GM12878 (cell line): ENCODE results near the gene ARCN1. TPM values are rescaled to one million over a fixed set of nuclear protein-coding genes. Genes with fewer than 3 reads are reported as not detected.
A peak's percentile ranks its signal among the peaks of the same experiment; 100 is the strongest.

Source experiments
- ATAC-seq: fragments of 200-7000 bp; cut with Tn5 transposase; 3 replicates; pipeline ENCODE4 v1.9.1; 2020; ENCODE audit warnings: mild to moderate bottlenecking, moderate library complexity
- Bru-seq: library from RNA; stranded (reverse); fragments of 400-500 nt; gene quantifications from one replicate; lab custom pipeline; 2021; lab: Mats Ljungman, UMichigan
- BruChase-seq, 2 experiments: library from RNA; stranded (reverse); fragments of 400-500 nt; gene quantifications; one replicate each; lab custom pipeline; 2021; lab: Mats Ljungman, UMichigan
- BruUV-seq: library from RNA; stranded (reverse); fragments of 400-500 nt; replicated peaks from 2 replicates; lab custom pipeline; 2021; lab: Mats Ljungman, UMichigan
- CTCF ChIA-PET: fragments of 300-600 bp; sonication (Branson Sonifier 250); formaldehyde crosslinking; extraction: SDS; loops from one replicate; lab custom pipeline; 2021; ENCODE audit warnings: inconsistent platforms; lab: Yijun Ruan, JAX
- POLR2A ChIA-PET: fragments of 350-600 bp; formaldehyde crosslinking; extraction: SDS; loops from one replicate; lab custom pipeline; 2021; ENCODE audit warnings: inconsistent platforms; lab: Charles Lee
- RAD21 ChIA-PET: fragments of 300-600 bp; sonication (Branson Sonifier 250); formaldehyde crosslinking; loops from one replicate; lab custom pipeline; 2023; ENCODE audit warnings: antibody characterized with exemption; ENCODE audit not compliant: unreplicated experiment; lab: Charles Lee
- SMC1A ChIA-PET: fragments of 300-600 bp; sonication (Branson Sonifier 250); formaldehyde crosslinking; loops from one replicate; lab custom pipeline; 2023; ENCODE audit not compliant: unreplicated experiment, uncharacterized antibody; lab: Charles Lee
- DNase-seq: peaks from one replicate; pipeline ENCODE4 v3.0.0-alpha.2; 2011; ENCODE audit warnings: low read depth, low spot score
- FAIRE-seq: peaks from 3 replicates; lab custom pipeline; 2011; peaks lifted over from hg19 to GRCh38; lab: Jason Lieb, UNC
- H2AFZ ChIP-seq: 2 replicates; pipeline ENCODE4 v1.6.0; 2011; ENCODE audit warnings: low read depth, low read length, control low read depth; ENCODE audit not compliant: control insufficient read depth
- H3K27ac ChIP-seq: 2 replicates; pipeline ENCODE4 v1.5.1; 2011; ENCODE audit warnings: control low read depth; ENCODE audit not compliant: control insufficient read depth, insufficient read depth
- H3K27me3 ChIP-seq, 2 experiments: replicated peaks in 1 of 2; 2 replicates each; pipeline versions ENCODE4 v1.6.0 to v1.6.1; 2011; ENCODE audit warnings: low read length in 1 of 2; ENCODE audit not compliant: control insufficient read depth in 2 of 2, insufficient read depth in 2 of 2
- H3K36me3 ChIP-seq, 2 experiments: 2 replicates each; pipeline ENCODE4 v1.5.1; 2011; ENCODE audit warnings: low read length in 1 of 2; ENCODE audit not compliant: control insufficient read depth in 2 of 2, insufficient read depth in 2 of 2
- H3K4me1 ChIP-seq: 2 replicates; pipeline ENCODE4 v1.6.1; 2011; ENCODE audit warnings: mild to moderate bottlenecking, low read length, moderate library complexity, mixed read lengths; ENCODE audit not compliant: control insufficient read depth, insufficient read depth
- H3K4me2 ChIP-seq: 2 replicates; pipeline ENCODE4 v1.6.0; 2011; ENCODE audit warnings: control low read depth; ENCODE audit not compliant: control insufficient read depth, insufficient read depth
- H3K4me3 ChIP-seq: fragments of 200-600 bp; sonication (generic); 2 replicates; pipeline ENCODE4 v1.5.1; 2016
- H3K79me2 ChIP-seq: 2 replicates; pipeline ENCODE4 v1.6.0; 2011; ENCODE audit warnings: low read length; ENCODE audit not compliant: control insufficient read depth, insufficient read depth
- H3K9ac ChIP-seq: 2 replicates; pipeline ENCODE4 v1.8.0; 2011; ENCODE audit warnings: low read length, control low read depth, mixed read lengths; ENCODE audit not compliant: control insufficient read depth, insufficient read depth
- H3K9me3 ChIP-seq: replicated peaks from 3 replicates; pipeline ENCODE4 v1.5.1; 2011; ENCODE audit warnings: mild to moderate bottlenecking, low read length; ENCODE audit not compliant: control insufficient read depth, insufficient read depth
- H4K20me1 ChIP-seq: 2 replicates; pipeline ENCODE4 v1.6.0; 2011; ENCODE audit not compliant: control insufficient read depth, insufficient read depth
- BCL11A ChIP-seq: IDR thresholded peaks from 2 replicates; pipeline ENCODE4 v1.6.1; 2011; ENCODE audit warnings: low read depth, low read length
- CBFB ChIP-seq: IDR thresholded peaks from 2 replicates; pipeline ENCODE4 v1.6.1; 2016; ENCODE audit warnings: antibody characterized with exemption, low read depth
- CEBPB ChIP-seq, 2 experiments: fragments of 150-350 bp in 1 of 2; IDR thresholded peaks; 2 replicates each; pipeline ENCODE4 v1.6.1; 2012 to 2014; ENCODE audit warnings: low read depth in 2 of 2, low read length in 2 of 2, borderline replicate concordance in 1 of 2, inconsistent platforms in 1 of 2
- CHD2 ChIP-seq: IDR thresholded peaks from 2 replicates; pipeline ENCODE4 v1.6.1; 2011; ENCODE audit warnings: low read depth, low read length, improper control_type of control experiment, borderline replicate concordance
- CREM ChIP-seq: IDR thresholded peaks from 2 replicates; pipeline ENCODE4 v1.6.1; 2014; ENCODE audit warnings: antibody characterized with exemption, low read depth
- KAT2A ChIP-seq: conservative IDR thresholded peaks from 2 replicates; pipeline ENCODE4 v1.6.1; 2011; ENCODE audit warnings: low read depth, low read length; ENCODE audit not compliant: control insufficient read depth
- RFX5 ChIP-seq: IDR thresholded peaks from 2 replicates; pipeline ENCODE4 v1.6.1; 2011; ENCODE audit warnings: low read depth, low read length, improper control_type of control experiment
- RUNX3 ChIP-seq: IDR thresholded peaks from 2 replicates; pipeline ENCODE4 v1.6.1; 2012; ENCODE audit warnings: low read length, inconsistent platforms
- SREBF1 ChIP-seq: IDR thresholded peaks from 2 replicates; pipeline ENCODE4 v1.6.1; 2012; ENCODE audit warnings: mild to moderate bottlenecking, low read length
- SUPT20H ChIP-seq: IDR thresholded peaks from 2 replicates; pipeline ENCODE4 v1.6.1; 2011; ENCODE audit warnings: low read depth, mild to moderate bottlenecking, low read length, moderate library complexity, borderline replicate concordance; ENCODE audit not compliant: control insufficient read depth
- TCF3 ChIP-seq: IDR thresholded peaks from 2 replicates; pipeline ENCODE4 v1.6.1; 2012; ENCODE audit warnings: low read depth, mild to moderate bottlenecking, low read length, borderline replicate concordance; ENCODE audit not compliant: insufficient read depth
- WGBS: methylation state at CpG from one replicate; pipeline ENCODE4 v1.1.6; 2016; ENCODE audit warnings: low lambda C conversion rate; ENCODE audit not compliant: insufficient replicate concordance, insufficient coverage; ENCODE audit errors: missing lambda C conversion rate; 5-methylcytosine and 5-hydroxymethylcytosine counted together
- in situ Hi-C: fragments of 300-500 bp; cut with MboI; formaldehyde crosslinking; loops from 9 replicates; pipeline ENCODE4 v1.14.3; 2018; ENCODE audit warnings: mixed read lengths
- intact Hi-C: fragments of 100-400 bp; cut with micrococcal nuclease; formaldehyde crosslinking; loops from one replicate; pipeline ENCODE4 v1.14.2; 2022; ENCODE audit not compliant: unreplicated experiment
- long read RNA-seq, 2 experiments: library from polyadenylated mRNA; unstranded; transcript quantifications; one replicate each; pipeline ENCODE4 v2.0.0, GENCODE V29; 2019 to 2020
- polyA minus RNA-seq, 3 experiments: library from RNA; depleted of rRNA, polyadenylated mRNA; stranded (reverse); fragments of >200 nt; gene quantifications; 2 replicates each; pipeline ENCODE4 v1.2.3, GENCODE V29; 2011
- polyA plus RNA-seq, 11 experiments: library from polyadenylated mRNA; depleted of rRNA in 4 of 11; unstranded in 6 of 11; stranded (reverse) in 5 of 11; fragments of >200 nt; fragmentation: Nextera tagmentation in 4 of 11; fragmentation: Illumina TruSeq in 1 of 11; extraction: Ambion mirVana in 4 of 11; extraction: Trizol in 1 of 11; gene quantifications; 1 replicate in 1 of 11; 2 replicates in 10 of 11; pipeline versions ENCODE4 v1.2.1 to v1.2.3, GENCODE V29; 2011 to 2016; ENCODE audit warnings: inconsistent platforms in 2 of 11, missing spikeins in 2 of 11, low read depth in 1 of 11
- total RNA-seq, 4 experiments: library from RNA; depleted of rRNA in 3 of 4; stranded (reverse); fragments of >200 nt in 3 of 4; fragmentation: Illumina TruSeq in 1 of 4; extraction: Trizol in 1 of 4; gene quantifications; 2 replicates each; pipeline versions ENCODE4 v1.2.1 to v1.2.3, GENCODE V29; 2013 to 2021
- TF ChIP-seq, protein P1 (sequence below): IDR thresholded peaks from 2 replicates; pipeline ENCODE4 v1.6.1; 2011; ENCODE audit warnings: low read depth, low read length, improper control_type of control experiment, borderline replicate concordance
- TF ChIP-seq, protein P2 (sequence below): fragments of 450-650 bp; formaldehyde crosslinking; IDR thresholded peaks from 2 replicates; pipeline ENCODE4 v1.5.0; 2022; ENCODE audit warnings: mild to moderate bottlenecking, missing genetic modification characterization

ARCN1 gene
- 40.2 and 41.9 TPM in 2 replicates for total RNA-seq (2013; cell fraction: nucleolus; rRNA removed)
- total RNA-seq (2014; rRNA removed) (72.6 and 79.6 TPM in 2 replicates), total RNA-seq (2014; rRNA removed; fragmentation: Illumina TruSeq; extraction: Trizol) (88.9 and 99.6 TPM in 2 replicates), total RNA-seq (2021) (116 and 118 TPM in 2 replicates), polyA plus RNA-seq (2011; rRNA removed) (172 and 177 TPM in 2 replicates), polyA plus RNA-seq (2014; fragmentation: Illumina TruSeq; extraction: Trizol) (152 and 180 TPM in 2 replicates), polyA plus RNA-seq (2014; fragmentation: Nextera tagmentation; extraction: Ambion mirVana) (10 to 100 TPM; 33.3 to 47.4 TPM), polyA plus RNA-seq (2014; rRNA removed) (90.3 and 103 TPM in 2 replicates), polyA plus RNA-seq (2016; fragmentation: Nextera tagmentation; extraction: Ambion mirVana) (100 to 1,000 TPM; 109 to 114 TPM), polyA minus RNA-seq (2011; rRNA and poly(A)+ RNA removed) (132 and 165 TPM in 2 replicates), Bru-seq, nascent RNA (percentile 94 among the genes with signal in this experiment), BruChase-seq, experiment 1, labeled RNA remaining after a 6-hour chase (percentile 97 among the genes with signal in this experiment), BruChase-seq, experiment 2, labeled RNA remaining after a 2-hour chase (percentile 97 among the genes with signal in this experiment)
- 77.4 TPM for polyA plus RNA-seq (2011; ENCODE audit: low read depth)
- 133 and 164 TPM in 2 replicates for polyA plus RNA-seq (2011; cell fraction: cytosol; rRNA removed)
- 34.7 and 45.2 TPM in 2 replicates for polyA plus RNA-seq (2011; cell fraction: nucleus; rRNA removed)
- 84.9 and 97.1 TPM in 2 replicates for polyA plus RNA-seq (2012)
- polyA minus RNA-seq (2011; cell fraction: cytosol; rRNA and poly(A)+ RNA removed), result 48.4 and 55.4 TPM in 2 replicates
- polyA minus RNA-seq (2011; cell fraction: nucleus; rRNA and poly(A)+ RNA removed), result 10.6 and 15.8 TPM in 2 replicates
- long read RNA-seq, experiment 1, transcript ARCN1-201 (10 exons, 3,845 nt), result major isoform, 21 of 34 reads
- long read RNA-seq, experiment 1, partial matches to known transcripts, result 8 of 34 reads
- long read RNA-seq, experiment 1, other reads (novel, unspliced or antisense), result 5 of 34 reads
- long read RNA-seq, experiment 2, transcript ARCN1-201 (10 exons, 3,845 nt), result major isoform, 9 of 88 reads
- long read RNA-seq, experiment 2, partial matches to known transcripts, result 57 of 88 reads
- long read RNA-seq, experiment 2, other reads (novel, unspliced or antisense), result 22 of 88 reads

DNA sequence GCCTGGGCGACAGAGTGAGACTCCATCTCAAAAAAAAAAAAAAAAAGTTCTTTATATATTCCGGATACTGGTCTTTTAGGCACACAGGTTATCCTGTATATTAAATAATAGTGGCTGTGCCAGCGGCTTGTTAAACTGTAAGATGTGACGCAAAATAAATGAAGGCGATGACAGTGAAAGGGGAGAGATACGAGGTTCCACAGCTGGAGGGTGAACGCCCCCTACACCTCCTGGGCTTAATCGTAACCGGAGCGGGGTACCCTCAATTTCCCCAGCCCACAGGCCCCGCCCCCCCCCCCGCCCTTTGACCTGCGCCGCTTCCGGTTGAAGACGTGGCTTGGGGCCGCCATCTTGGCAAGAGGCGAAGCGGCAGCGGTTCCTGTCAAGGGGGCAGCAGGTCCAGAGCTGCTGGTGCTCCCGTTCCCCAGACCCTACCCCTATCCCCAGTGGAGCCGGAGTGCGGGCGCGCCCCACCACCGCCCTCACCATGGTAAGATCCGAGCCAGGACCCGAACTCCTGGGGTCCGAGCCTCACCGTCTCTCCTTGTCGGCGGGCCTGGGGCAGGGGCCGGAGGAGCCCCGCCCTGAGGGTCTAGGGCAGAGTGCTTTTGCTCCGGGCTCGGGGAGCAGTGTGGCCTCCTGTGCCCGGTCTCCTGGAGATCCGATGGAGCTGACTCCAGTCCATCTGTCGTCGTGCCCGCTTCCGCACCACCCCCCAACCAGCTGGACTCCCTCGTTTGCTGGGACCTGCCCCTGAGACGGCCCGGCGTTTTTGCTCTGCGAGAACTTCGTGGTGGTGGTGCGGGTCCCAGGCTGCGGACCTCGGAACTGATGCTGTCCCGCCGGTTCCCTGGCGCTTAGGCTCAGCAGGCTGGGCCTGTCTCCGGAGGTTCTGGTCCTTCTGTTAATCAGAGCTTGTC lies at the start of gene ARCN1:
TSS of gene ARCN1 (plus strand) at position 349 of the 920 bp plus-strand sequence. CDS start at position 488, 139 bp downstream.
- H3K4me1 ChIP-seq, result peaks cover 3% of the 10 kb centered on the region; the same call in 1 of the 2 replicates
- H3K27me3 ChIP-seq, result no peaks in the 10 kb centered on the region
- in situ Hi-C loops, result no loop called here
- ATAC-seq, result peak; percentile 90
- BruUV-seq, result no TSS peak
- peak within 1 kb of the TSS; percentile 92 for H2AFZ ChIP-seq
- ChIA-PET CTCF (interaction anchor here (0.6 to 1.1 kb wide), 3 partner anchors 188 to 313 kb away, joined by 3 read pairs; no protein-coding TSS in a partner anchor), RAD21 (interaction anchor here (0.6 to 0.9 kb wide), 2 partner anchors 28 to 76 kb away, joined by 3 read pairs; no protein-coding TSS in a partner anchor), SMC1A (no interaction called here), POLR2A (interaction anchor here (0.6 to 1.5 kb wide), 5 partner anchors 125 to 358 kb away, joined by 3 to 5 read pairs (median 3); no protein-coding TSS in a partner anchor)
- WGBS, result under 1% methylated on average over 41 of the region's 55 CpGs
- intact Hi-C loops, result loop anchor here (10.0 kb wide), 1 partner anchor 278 kb away; no protein-coding TSS in a partner anchor
- peak within 1 kb of the TSS; percentile 90 for H3K4me3 ChIP-seq
- peaks cover 52% of the 10 kb centered on the region for H3K79me2 ChIP-seq
- DNase-seq, result peak; percentile 24
- peak; percentile 38 for FAIRE-seq
- H4K20me1 ChIP-seq, result 0 out of 2 replicates have a peak, but pooled peaks cover 3% of the 10 kb centered on the region
- peak within 1 kb of the TSS; percentile 96 for H3K27ac ChIP-seq
- H3K9ac ChIP-seq, result peak within 1 kb of the TSS; percentile 97
- peaks cover 0 to 2% of the 10 kb centered on the region in 2 experiments; a peak in 1 of 4 replicates for H3K36me3 ChIP-seq
- peak within 1 kb of the TSS; percentile 84 for H3K4me2 ChIP-seq
- no peaks in the 10 kb centered on the region for H3K9me3 ChIP-seq
- TF ChIP-seq CEBPB (IDR thresholded peaks at IDR 0.05; ENCODE audit: borderline replicate concordance in 1 of 2, low read depth in 2 of 2, low read length in 2 of 2) (no peak), TCF3 (0 out of 2 replicates have a peak, but pooled peaks have one; percentile 50), CBFB (peak; percentile 68; the same call in 1 of the 2 replicates), KAT2A (no peak), BCL11A (no peak), CREM (no peak; the same call in 1 of the 2 replicates), SREBF1 (no peak), RUNX3 (0 out of 2 replicates have a peak, but pooled peaks have one; percentile 14), SUPT20H (no peak), CHD2 (peak; percentile 44; the same call in 1 of the 2 replicates), RFX5 (no peak)
- TF ChIP-seq, protein P1, sequence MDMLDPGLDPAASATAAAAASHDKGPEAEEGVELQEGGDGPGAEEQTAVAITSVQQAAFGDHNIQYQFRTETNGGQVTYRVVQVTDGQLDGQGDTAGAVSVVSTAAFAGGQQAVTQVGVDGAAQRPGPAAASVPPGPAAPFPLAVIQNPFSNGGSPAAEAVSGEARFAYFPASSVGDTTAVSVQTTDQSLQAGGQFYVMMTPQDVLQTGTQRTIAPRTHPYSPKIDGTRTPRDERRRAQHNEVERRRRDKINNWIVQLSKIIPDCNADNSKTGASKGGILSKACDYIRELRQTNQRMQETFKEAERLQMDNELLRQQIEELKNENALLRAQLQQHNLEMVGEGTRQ, result no peak
- TF ChIP-seq, protein P2, sequence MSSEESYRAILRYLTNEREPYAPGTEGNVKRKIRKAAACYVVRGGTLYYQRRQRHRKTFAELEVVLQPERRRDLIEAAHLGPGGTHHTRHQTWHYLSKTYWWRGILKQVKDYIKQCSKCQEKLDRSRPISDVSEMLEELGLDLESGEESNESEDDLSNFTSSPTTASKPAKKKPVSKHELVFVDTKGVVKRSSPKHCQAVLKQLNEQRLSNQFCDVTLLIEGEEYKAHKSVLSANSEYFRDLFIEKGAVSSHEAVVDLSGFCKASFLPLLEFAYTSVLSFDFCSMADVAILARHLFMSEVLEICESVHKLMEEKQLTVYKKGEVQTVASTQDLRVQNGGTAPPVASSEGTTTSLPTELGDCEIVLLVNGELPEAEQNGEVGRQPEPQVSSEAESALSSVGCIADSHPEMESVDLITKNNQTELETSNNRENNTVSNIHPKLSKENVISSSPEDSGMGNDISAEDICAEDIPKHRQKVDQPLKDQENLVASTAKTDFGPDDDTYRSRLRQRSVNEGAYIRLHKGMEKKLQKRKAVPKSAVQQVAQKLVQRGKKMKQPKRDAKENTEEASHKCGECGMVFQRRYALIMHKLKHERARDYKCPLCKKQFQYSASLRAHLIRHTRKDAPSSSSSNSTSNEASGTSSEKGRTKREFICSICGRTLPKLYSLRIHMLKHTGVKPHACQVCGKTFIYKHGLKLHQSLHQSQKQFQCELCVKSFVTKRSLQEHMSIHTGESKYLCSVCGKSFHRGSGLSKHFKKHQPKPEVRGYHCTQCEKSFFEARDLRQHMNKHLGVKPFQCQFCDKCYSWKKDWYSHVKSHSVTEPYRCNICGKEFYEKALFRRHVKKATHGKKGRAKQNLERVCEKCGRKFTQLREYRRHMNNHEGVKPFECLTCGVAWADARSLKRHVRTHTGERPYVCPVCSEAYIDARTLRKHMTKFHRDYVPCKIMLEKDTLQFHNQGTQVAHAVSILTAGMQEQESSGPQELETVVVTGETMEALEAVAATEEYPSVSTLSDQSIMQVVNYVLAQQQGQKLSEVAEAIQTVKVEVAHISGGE, result no peak
